CD8-positive, alpha-beta memory T cell (primary cell): ENCODE measurements around the gene PSEN2. TPM values are rescaled to one million over a fixed set of nuclear protein-coding genes. Genes with fewer than 3 reads are reported as not detected.

Source experiments
- CTCF ChIA-PET: fragments of 350-600 bp; sonication (Branson Sonifier 250); formaldehyde crosslinking; loops from one replicate; lab custom pipeline; 2021; ENCODE audit warnings: antibody characterized with exemption; lab: Charles Lee
- POLR2A ChIA-PET: fragments of 350-600 bp; sonication (Branson Sonifier 250); formaldehyde crosslinking; loops from one replicate; lab custom pipeline; 2021; ENCODE audit warnings: antibody characterized with exemption; lab: Charles Lee
- DNase-seq, 5 donors: peaks; one replicate each; pipeline versions ENCODE4 v3.0.0 to v3.0.0-alpha.2; 2020 to 2022; ENCODE audit warnings: mixed read lengths in 1 of 5
- H3K27ac ChIP-seq: one replicate; pipeline ENCODE4 v1.7.0; 2013; ENCODE audit warnings: low read depth, mild to moderate bottlenecking, low read length, moderate library complexity
- H3K27me3 ChIP-seq: 2 replicates; pipeline ENCODE4 v1.7.0; 2013; ENCODE audit warnings: low read length, mild to moderate bottlenecking; ENCODE audit not compliant: insufficient read depth, poor library complexity, severe bottlenecking
- H3K36me3 ChIP-seq: 2 replicates; pipeline ENCODE4 v1.7.0; 2013; ENCODE audit warnings: mild to moderate bottlenecking, low read length, moderate library complexity; ENCODE audit not compliant: insufficient read depth
- H3K4me1 ChIP-seq: 2 replicates; pipeline ENCODE4 v1.7.0; 2013; ENCODE audit warnings: mild to moderate bottlenecking, low read length, moderate library complexity; ENCODE audit not compliant: insufficient read depth
- H3K4me3 ChIP-seq: 2 replicates; pipeline ENCODE4 v1.7.0; 2013; ENCODE audit warnings: mild to moderate bottlenecking, low read length
- H3K9me3 ChIP-seq: 2 replicates; pipeline ENCODE4 v1.7.0; 2013; ENCODE audit warnings: mild to moderate bottlenecking, low read length
- H3K27ac Mint-ChIP-seq, 8 donors: one replicate each; pipeline ENCODE4 v1.8.0; 2020 to 2021; ENCODE audit warnings: mixed read lengths in 8 of 8, mild to moderate bottlenecking in 6 of 8, inconsistent platforms in 3 of 8, moderate library complexity in 3 of 8
- H3K27me3 Mint-ChIP-seq, 2 donors: one replicate each; pipeline ENCODE4 v1.8.0; 2020 to 2021; ENCODE audit warnings: mixed read lengths in 2 of 2, mild to moderate bottlenecking in 1 of 2, moderate library complexity in 1 of 2
- H3K36me3 Mint-ChIP-seq, 3 donors: one replicate each; pipeline ENCODE4 v1.8.0; 2020 to 2021; ENCODE audit warnings: mixed read lengths in 3 of 3, inconsistent platforms in 1 of 3, mild to moderate bottlenecking in 1 of 3
- H3K4me1 Mint-ChIP-seq, 3 donors: one replicate each; pipeline ENCODE4 v1.8.0; 2020 to 2021; ENCODE audit warnings: mixed read lengths in 3 of 3, inconsistent platforms in 1 of 3, mild to moderate bottlenecking in 1 of 3
- H3K4me3 Mint-ChIP-seq, 7 donors: one replicate each; pipeline ENCODE4 v1.8.0; 2020 to 2021; ENCODE audit warnings: mixed read lengths in 7 of 7, mild to moderate bottlenecking in 6 of 7, moderate library complexity in 4 of 7, inconsistent platforms in 2 of 7
- H3K9me3 Mint-ChIP-seq, 5 donors: one replicate each; pipeline ENCODE4 v1.8.0; 2020 to 2022; ENCODE audit warnings: mixed read lengths in 5 of 5, mild to moderate bottlenecking in 3 of 5, moderate library complexity in 2 of 5, inconsistent platforms in 1 of 5
- polyA plus RNA-seq: library from polyadenylated mRNA; unstranded; fragments of 300-500 nt; fragmentation: Illumina TruSeq; gene quantifications from one replicate; pipeline ENCODE4 v1.2.3, GENCODE V29; 2021
- total RNA-seq, 2 experiments: library from RNA; stranded (reverse); gene quantifications; one replicate each; pipeline ENCODE4 v1.2.3, GENCODE V29; 2021

Gene PSEN2
- total and polyA plus RNA-seq, 3 experiments from 2014 or later = 9.8 to 10.5 (median 10.2) TPM

DNA sequence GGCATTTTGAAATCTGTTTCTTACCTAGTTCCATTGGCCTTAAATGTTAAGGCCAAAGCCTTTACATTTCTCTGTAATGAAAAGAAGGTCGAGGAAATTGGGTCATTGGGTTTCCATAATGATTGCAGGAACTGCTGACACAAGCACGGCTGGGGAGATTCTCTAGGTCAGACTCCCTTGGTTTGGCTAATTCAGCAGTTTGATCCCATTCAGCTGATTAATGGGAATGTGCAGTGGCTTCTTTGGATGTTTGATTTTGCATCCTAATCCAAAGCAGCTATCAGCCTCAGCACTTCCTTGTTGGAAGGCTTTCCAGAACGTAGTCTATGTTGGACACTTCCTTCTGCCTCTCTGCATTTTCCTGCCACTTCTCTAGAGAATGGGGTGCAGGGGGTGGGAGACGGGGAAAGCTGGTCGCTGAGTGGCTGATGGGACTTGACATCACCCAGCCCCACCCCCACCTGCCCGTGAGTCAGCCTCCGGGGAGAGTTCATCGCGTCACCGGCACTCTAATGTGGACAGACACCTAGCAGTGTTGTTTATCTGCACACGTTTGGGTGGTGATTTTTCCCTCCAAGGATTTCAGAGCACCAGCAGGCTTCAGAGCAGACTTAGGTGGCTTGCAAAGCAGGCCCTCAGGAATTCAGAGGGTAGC lies 5.4 kb downstream of the PSEN2 start:
- Mint-ChIP-seq H3K27me3 (peaks cover 0 to 3% of the 10 kb centered on the region in 2 donors), H3K27ac (no peak overlapping the region), H3K9me3 (no peaks in the 10 kb centered on the region), H3K4me3 (no peak overlapping the region), H3K36me3 (peaks cover 7 to 29% (median 8%) of the 10 kb centered on the region in 3 donors), H3K4me1 (peaks cover 9 to 22% (median 16%) of the 10 kb centered on the region in 3 donors)
- no peaks in the 10 kb centered on the region for H3K9me3 ChIP-seq
- no peak overlapping the region for H3K4me3 ChIP-seq
- DNase-seq = no peak
- H3K4me1 ChIP-seq = no peaks in the 10 kb centered on the region
- no peaks in the 10 kb centered on the region for H3K36me3 ChIP-seq
- no peak overlapping the region for H3K27ac ChIP-seq
- CTCF ChIA-PET = no interaction called here
- H3K27me3 ChIP-seq = no peaks in the 10 kb centered on the region
- POLR2A ChIA-PET = no interaction called here

DNA sequence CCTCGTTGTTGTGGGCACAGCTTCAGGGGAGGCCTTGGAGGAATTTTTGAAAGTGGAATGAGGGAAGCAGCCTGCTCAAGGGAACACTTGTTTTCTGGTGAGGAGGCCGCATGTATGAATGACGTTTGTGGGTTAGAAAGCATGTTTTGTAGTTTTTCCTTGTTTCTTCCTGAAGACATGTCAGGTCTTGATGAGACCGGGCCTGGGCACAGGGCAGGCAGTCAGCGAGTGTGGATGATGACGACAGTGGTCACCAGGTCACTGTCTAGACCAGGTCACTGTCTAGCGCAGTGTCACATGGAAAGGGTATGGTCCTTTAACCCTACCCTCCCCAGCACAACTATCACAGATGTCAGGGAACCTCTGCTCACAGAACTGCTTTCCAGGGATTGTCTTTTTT lies 7.3 kb downstream of the PSEN2 start:
- no peaks in the 10 kb centered on the region for H3K9me3 ChIP-seq
- H3K9me3 Mint-ChIP-seq = no peaks in the 10 kb centered on the region

DNA sequence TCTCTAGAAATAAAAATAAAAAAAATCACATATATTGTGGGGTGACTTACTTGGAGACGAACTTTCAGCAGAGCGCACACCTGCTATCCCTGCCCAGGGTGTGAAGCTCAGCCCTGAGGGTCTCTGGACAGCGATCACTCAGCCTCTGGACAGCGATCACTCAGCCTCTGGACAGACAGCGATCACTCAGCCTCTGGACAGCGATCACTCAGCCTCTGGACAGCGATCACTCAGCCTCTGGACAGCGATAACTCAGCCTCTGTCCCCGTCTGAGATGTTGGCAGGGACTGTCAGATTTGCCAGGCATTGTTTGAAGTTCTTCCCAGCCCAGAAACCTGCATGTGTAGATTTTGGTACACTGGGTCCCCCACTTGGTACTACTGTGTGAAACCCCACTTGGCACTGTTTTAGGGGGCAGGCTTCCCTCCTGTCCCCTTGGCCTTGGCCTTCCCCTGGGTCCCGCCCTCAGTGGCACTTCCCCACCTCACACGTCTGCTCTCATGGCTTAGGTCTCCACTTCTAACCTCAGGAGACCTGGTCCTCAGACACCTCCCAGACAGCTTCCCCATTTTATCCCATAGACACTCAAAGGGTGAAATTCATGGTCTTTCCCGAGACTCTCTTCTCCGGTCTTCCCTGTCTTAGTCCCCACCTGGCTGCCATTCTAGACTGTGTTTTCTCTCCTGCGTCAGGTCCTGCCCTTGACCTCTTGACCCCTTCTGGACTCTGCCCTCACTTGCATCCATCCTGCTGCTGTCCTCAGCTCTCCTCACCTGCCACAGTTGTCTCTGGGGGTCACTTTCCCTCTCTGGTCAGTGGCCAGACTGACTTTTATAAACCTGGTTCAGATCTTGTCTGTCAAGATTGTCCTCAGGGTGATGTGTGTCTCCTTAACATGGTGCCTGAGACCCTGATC lies 10.2 kb downstream of the PSEN2 start:
- H3K27ac Mint-ChIP-seq = peak overlapping the region in 5 of 8 donors; percentile 35 to 91 (median 67)
- peak overlapping the region in 1 of 7 donors; percentile 10 for H3K4me3 Mint-ChIP-seq

More for the DNA sequence above, 7.3 kb downstream of the PSEN2 start:
- ChIA-PET POLR2A (no interaction called here), CTCF (no interaction called here)
- H3K27ac Mint-ChIP-seq = peak overlapping the region in 2 of 8 donors; percentile 13 to 41
- H3K36me3 Mint-ChIP-seq = peaks cover 13 to 34% (median 14%) of the 10 kb centered on the region in 3 donors
- peaks cover 10% of the 10 kb centered on the region for H3K4me1 ChIP-seq
- no peak overlapping the region for H3K4me3 ChIP-seq
- no peak overlapping the region for H3K4me3 Mint-ChIP-seq
- H3K27me3 Mint-ChIP-seq = no peaks in the 10 kb centered on the region
- H3K27me3 ChIP-seq = no peaks in the 10 kb centered on the region
- no peak overlapping the region for H3K27ac ChIP-seq
- no peak for DNase-seq
- no peaks in the 10 kb centered on the region for H3K36me3 ChIP-seq
- peaks cover 10 to 14% (median 14%) of the 10 kb centered on the region in 3 donors for H3K4me1 Mint-ChIP-seq

DNA sequence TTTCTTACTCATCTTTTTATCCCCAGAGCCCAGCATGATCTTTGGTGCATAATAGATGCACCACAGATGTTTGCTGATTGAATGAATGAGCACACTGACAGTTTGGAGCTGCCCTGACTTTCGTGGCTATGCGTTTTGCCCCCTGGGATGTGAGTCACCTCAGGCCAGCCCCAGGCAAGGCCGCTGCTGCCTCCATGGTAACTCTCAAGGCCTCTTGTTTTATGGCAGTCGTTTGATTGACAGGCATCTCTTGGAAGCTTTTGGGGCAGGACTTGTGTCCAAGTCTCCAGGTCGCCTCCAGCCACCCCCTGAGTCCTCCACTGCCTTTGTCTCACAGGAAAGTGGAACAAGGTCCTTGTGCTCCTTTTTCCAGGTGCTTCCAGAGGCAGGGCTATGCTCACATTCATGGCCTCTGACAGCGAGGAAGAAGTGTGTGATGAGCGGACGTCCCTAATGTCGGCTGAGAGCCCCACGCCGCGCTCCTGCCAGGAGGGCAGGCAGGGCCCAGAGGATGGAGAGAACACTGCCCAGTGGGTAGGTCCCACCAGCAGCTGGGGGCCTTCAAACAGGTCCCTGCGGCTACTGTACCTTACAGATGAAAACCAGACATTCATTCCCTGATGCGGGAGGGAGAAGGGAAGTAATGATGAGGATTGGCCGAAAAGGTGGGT lies 11.2 kb downstream of the PSEN2 start:
- ChIA-PET POLR2A (interaction anchor here (1.3 to 2.7 kb wide), 2 partner anchors 12 to 58 kb away, joined by 8 to 25 read pairs; partner anchors contain the start of gene COQ8A), CTCF (interaction anchor here (1.7 kb wide), 1 partner anchor 194 kb away, joined by 4 read pairs; no protein-coding TSS in a partner anchor)
- Mint-ChIP-seq H3K4me3 (peak overlapping the region in 5 of 7 donors; percentile 69 to 81 (median 77)), H3K27ac (peak overlapping the region; percentile 74 to 97 (median 90)), H3K9me3 (no peaks in the 10 kb centered on the region), H3K4me1 (peaks cover 33 to 41% (median 38%) of the 10 kb centered on the region in 3 donors), H3K27me3 (peaks cover 0 to 2% of the 10 kb centered on the region in 2 donors), H3K36me3 (peaks cover 13 to 29% (median 14%) of the 10 kb centered on the region in 3 donors)
- no peaks in the 10 kb centered on the region for H3K27me3 ChIP-seq
- H3K27ac ChIP-seq = no peak overlapping the region
- no peaks in the 10 kb centered on the region for H3K9me3 ChIP-seq
- no peaks in the 10 kb centered on the region for H3K36me3 ChIP-seq
- no peak overlapping the region for H3K4me3 ChIP-seq
- peaks cover 42% of the 10 kb centered on the region for H3K4me1 ChIP-seq
- no peak for DNase-seq

More for the DNA sequence above, 10.2 kb downstream of the PSEN2 start:
- Histone ChIP-seq H3K9me3 (no peaks in the 10 kb centered on the region), H3K36me3 (no peaks in the 10 kb centered on the region), H3K4me1 (peaks cover 37% of the 10 kb centered on the region), H3K4me3 (no peak overlapping the region), H3K27ac (no peak overlapping the region), H3K27me3 (no peaks in the 10 kb centered on the region)
- Mint-ChIP-seq H3K4me1 (peaks cover 27 to 37% (median 34%) of the 10 kb centered on the region in 3 donors), H3K9me3 (no peaks in the 10 kb centered on the region), H3K36me3 (peaks cover 13 to 28% (median 14%) of the 10 kb centered on the region in 3 donors), H3K27me3 (peaks cover 0 to 2% of the 10 kb centered on the region in 2 donors)
- POLR2A ChIA-PET = no interaction called here
- CTCF ChIA-PET = no interaction called here
- no peak for DNase-seq

DNA sequence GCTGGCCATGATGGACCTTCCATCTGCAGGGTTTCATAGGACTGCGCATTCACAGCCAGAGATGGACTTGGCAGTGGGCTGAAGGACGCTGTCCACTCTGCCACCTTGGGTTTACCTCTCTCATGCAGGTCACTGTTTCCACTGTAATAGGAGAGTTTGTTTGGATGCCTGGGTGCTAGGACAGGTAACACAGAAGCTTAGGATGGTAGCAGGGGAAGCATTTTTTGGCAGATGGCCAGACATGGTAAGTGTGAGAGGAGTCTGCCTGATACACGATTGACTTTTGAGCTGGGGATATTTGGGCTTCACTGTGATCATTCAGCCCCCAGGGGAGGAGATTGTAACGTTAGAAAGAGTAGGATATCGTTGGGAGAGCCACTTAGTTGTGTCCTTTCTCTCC lies 11.8 kb downstream of the PSEN2 start:
- CTCF ChIA-PET = interaction anchor here (1.4 to 1.7 kb wide), 4 partner anchors 56 to 256 kb away, joined by 3 to 7 read pairs (median 4); partner anchors contain the start of gene ITPKB
- DNase-seq = peak in 1 of 5 donors; percentile 23

DNA sequence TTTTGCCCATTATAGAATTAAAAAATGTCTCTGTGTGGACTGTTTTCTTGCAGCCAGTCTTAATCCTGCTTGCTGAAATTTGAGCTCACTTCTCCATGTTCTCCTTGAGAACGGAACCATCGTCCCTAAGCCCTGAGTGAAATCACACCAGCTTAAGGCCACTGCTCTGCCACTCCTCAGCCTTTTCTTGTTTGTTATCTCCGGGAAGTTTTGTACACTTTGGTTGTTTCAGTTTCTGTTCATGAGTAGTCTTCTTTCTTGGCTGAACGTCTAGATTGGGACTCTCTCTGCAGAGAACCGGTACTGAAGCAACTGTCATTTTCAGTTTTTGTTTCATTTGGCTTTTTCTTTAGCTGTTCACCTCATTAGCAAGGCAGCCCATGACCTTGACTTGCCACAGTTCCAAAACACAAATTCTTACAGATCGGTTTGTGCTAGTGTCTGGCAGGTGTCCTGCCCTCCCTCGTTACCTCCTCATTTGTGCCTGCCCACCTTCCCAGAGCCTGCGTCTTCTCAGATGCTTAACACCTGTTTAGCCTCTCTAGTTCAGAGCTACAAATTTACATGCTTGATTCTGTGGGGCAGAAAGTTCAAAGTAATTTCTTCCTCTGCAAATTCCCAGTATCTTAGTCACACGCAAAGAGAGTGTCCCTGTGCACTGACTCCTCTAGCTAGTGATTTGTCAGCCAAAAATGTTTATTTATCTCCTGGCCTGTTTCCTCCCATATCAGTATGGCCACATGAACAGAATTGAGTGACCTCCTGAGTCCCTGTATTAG lies 12.4 kb downstream of the PSEN2 start:
- H3K9me3 Mint-ChIP-seq = no peaks in the 10 kb centered on the region
- POLR2A ChIA-PET = interaction anchor here (1.3 to 2.7 kb wide), 2 partner anchors 13 to 57 kb away, joined by 8 to 25 read pairs; partner anchors contain the start of gene COQ8A
- Histone ChIP-seq H3K27ac (no peak overlapping the region), H3K36me3 (no peaks in the 10 kb centered on the region), H3K4me1 (peaks cover 42% of the 10 kb centered on the region), H3K9me3 (no peaks in the 10 kb centered on the region), H3K4me3 (peak overlapping the region; percentile 53), H3K27me3 (no peaks in the 10 kb centered on the region)
- DNase-seq = peak in 2 of 5 donors; percentile 39 to 47
- peaks cover 33 to 41% (median 38%) of the 10 kb centered on the region in 3 donors for H3K4me1 Mint-ChIP-seq
- CTCF ChIA-PET = interaction anchor here (1.4 to 1.7 kb wide), 4 partner anchors 56 to 257 kb away, joined by 3 to 7 read pairs (median 4); partner anchors contain the start of gene ITPKB
- peaks cover 0 to 2% of the 10 kb centered on the region in 2 donors for H3K27me3 Mint-ChIP-seq
- H3K4me3 Mint-ChIP-seq = peak overlapping the region; percentile 69 to 84 (median 79)
- peaks cover 10 to 22% (median 11%) of the 10 kb centered on the region in 3 donors for H3K36me3 Mint-ChIP-seq
- H3K27ac Mint-ChIP-seq = peak overlapping the region; percentile 74 to 97 (median 90)

More for the DNA sequence above, 11.8 kb downstream of the PSEN2 start:
- Histone ChIP-seq H3K27ac (no peak overlapping the region), H3K4me3 (peak overlapping the region; percentile 53), H3K27me3 (no peaks in the 10 kb centered on the region), H3K4me1 (peaks cover 42% of the 10 kb centered on the region), H3K36me3 (no peaks in the 10 kb centered on the region), H3K9me3 (no peaks in the 10 kb centered on the region)
- H3K4me3 Mint-ChIP-seq = peak overlapping the region; percentile 69 to 84 (median 79)
- H3K9me3 Mint-ChIP-seq = no peaks in the 10 kb centered on the region
- POLR2A ChIA-PET = interaction anchor here (1.3 to 2.7 kb wide), 2 partner anchors 12 to 57 kb away, joined by 8 to 25 read pairs; partner anchors contain the start of gene COQ8A
- peaks cover 0 to 2% of the 10 kb centered on the region in 2 donors for H3K27me3 Mint-ChIP-seq
- H3K4me1 Mint-ChIP-seq = peaks cover 33 to 41% (median 38%) of the 10 kb centered on the region in 3 donors
- H3K36me3 Mint-ChIP-seq = peaks cover 11 to 24% (median 14%) of the 10 kb centered on the region in 3 donors
- H3K27ac Mint-ChIP-seq = peak overlapping the region; percentile 74 to 97 (median 90)
